Measurements from ENCODE around the gene CDC14B.

DNA sequence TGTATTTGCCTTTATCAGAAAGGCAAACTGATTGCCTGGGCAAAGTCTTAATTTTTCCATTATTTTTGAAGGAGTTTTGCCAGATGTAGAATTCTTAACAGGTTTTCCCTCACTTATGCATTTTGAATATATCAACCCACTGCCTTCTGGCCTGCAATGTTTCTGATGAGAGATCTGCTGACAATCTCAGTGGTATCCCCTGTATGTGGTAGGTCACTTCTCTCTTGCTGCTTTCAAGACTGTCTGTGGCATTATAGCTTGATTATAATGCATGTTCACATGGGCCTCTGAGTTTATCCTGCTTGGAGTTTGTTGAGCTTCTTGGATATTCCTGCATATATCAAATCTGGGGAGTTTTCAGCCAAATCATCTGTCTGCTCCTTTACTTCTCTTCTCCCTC is 87.5 kb downstream of the CDC14B start:
- TF ChIP-seq, protein P1, sequence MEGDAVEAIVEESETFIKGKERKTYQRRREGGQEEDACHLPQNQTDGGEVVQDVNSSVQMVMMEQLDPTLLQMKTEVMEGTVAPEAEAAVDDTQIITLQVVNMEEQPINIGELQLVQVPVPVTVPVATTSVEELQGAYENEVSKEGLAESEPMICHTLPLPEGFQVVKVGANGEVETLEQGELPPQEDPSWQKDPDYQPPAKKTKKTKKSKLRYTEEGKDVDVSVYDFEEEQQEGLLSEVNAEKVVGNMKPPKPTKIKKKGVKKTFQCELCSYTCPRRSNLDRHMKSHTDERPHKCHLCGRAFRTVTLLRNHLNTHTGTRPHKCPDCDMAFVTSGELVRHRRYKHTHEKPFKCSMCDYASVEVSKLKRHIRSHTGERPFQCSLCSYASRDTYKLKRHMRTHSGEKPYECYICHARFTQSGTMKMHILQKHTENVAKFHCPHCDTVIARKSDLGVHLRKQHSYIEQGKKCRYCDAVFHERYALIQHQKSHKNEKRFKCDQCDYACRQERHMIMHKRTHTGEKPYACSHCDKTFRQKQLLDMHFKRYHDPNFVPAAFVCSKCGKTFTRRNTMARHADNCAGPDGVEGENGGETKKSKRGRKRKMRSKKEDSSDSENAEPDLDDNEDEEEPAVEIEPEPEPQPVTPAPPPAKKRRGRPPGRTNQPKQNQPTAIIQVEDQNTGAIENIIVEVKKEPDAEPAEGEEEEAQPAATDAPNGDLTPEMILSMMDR (IDR thresholded peaks at IDR 0.05; ENCODE audit: insufficient read depth, low read length, poor library complexity, severe bottlenecking) = no peak
- no peak for TF ChIP-seq EZH2phosphoT487 (conservative IDR thresholded peaks at IDR 0.05; ENCODE audit: low read length)
